ENCODE results near the gene PARP9.

The PARP9 gene

DNA sequence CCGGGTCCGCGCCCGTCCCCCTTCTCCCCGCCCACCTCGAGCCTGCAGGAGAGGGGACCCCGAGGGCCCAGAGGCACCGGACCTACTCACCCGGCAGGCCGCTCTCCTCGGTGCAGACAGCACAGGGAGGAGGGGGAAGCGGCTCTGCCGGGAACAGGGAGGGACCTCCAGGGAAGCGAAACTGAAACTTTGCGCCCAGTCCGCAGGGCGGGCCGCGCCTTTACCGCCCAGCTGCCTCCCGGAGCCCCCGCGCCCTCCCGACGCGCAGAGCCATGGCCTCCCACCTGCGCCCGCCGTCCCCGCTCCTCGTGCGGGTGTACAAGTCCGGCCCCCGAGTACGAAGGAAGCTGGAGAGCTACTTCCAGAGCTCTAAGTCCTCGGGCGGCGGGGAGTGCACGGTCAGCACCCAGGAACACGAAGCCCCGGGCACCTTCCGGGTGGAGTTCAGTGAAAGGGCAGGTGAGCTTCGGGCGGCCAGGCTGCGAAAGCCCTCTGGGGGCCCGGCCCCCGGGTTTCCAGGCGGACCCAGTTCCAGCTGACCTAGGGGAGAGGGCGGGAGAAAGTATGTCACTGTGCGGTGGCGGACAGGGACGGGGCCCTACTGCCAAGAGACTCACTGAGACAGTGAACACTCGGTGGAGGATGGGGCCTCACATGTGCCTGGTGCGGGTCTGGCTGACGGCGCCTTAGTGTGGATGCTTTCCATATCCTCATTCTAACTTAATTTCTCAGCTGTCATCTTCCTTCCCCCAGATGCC is at the start of gene PARP9, which contains the start of gene DTX3L:
TSS of gene PARP9 (minus strand) at position 146 of the 758 bp plus-strand sequence. CDS start 4,680 bp downstream, outside the sequence.
TSS of gene DTX3L (plus strand) at position 184 of the 758 bp plus-strand sequence. CDS start at position 273, 89 bp downstream.
- DNase-seq: peak; percentile 80 to 81

GRCh38 chr3:122612696-122613095 is 48.6 kb upstream of the PARP9 start:
- no peak for DNase-seq

DNA sequence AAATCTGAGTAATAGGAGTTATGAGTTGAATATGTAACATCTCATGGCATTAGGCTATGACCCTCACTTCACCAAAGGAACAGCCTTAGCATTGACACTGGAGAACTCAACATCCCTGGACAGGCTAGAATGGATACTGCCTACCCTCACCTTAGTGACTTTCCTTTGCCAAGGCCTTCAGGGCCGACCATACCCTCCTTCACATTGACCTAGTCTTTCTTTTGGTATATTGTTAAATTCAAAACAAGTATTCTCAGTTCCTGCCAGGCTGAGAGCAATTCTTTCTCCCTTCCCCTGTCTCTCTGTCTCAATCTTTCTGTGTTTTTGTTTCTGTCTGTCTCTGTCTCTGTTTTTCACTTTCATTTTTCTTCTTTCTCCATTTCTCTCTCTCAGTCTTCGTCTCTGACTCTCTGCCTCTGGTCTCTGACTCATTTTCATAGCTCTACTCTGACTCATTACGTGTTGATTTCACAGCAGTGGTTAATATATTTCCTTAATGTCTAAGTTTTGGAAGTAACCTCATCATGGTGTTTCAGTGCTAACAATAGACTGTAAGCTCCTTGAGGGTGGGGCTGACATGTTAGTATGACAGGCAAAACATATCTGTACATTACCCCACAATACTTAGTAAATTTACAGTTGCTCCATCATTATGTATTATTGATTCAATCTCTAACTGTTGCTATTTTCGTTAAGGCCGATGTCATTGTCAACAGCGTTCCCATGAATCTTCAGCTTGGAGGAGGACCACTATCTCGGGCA is 45.9 kb upstream of the PARP9 start:
- DNase-seq: peak in 1 of 2 donors; percentile 35

- DNase-seq: no peak
These were observed 44.8 kb upstream of the PARP9 start for GRCh38 chr3:122608916-122609315.

DNA sequence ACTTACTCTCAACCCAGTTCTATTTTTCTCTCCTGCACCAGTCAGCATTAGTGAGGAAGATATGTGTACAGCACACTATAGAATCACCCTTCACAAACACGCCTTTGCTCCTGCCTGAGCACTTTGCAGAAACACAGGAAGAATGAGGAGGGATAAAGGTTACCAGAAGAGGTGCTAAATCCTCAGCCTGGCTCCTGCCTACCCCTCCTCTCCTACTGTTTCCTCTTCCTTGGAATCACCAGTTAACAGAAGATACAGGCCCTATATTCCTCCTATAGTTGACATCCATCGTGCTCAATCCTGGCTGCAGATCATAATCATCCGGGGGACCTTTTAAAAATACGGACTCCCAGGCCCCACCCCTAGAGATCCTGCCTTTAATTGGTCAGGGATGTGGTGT is 42.2 kb upstream of the PARP9 start:
- no peak for DNase-seq

- no peak for DNase-seq
These were observed 39.0 kb upstream of the PARP9 start for GRCh38 chr3:122603056-122603455.

- no peak for DNase-seq
These were observed 38.1 kb upstream of the PARP9 start for GRCh38 chr3:122602011-122602710.

DNA sequence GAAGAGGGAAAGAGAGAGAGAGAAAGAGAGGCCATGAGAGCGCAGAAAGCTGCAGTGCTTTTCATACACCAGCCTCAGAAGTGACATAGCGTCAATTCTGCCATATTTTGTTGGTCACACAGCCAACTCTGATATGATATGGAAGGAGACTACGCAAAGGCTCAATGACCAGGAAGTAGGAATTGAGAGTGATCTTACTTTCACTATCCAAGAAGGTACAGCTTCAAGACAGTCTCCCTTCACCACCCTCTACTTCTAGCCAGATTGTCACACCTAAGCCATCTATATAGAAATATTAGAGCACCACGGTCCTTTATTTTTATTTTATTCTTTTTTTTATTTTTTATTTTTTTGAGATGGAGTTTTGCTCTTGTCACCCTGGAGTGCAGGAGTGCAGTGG is 34.5 kb upstream of the PARP9 start:
- no peak for DNase-seq

DNA sequence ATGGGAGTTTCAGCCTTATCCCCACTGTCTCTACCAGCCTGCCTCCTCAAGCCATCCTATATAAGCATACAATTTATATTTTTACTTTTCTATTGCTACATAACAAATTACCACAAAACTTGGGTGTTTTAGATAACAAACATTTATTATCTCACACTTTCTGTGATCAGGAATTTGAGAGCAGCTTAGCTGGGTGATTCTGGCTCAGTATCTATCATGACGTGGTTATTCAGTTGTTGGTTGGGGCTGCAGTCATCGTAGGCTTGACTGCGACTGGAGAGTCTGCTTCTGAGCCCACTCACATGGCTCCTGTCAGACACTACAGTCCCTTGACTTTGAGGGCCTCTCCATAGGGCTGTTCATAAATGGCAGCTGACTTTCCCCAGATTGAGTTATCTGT is 34.1 kb upstream of the PARP9 start:
- no peak for DNase-seq

GRCh38 chr3:122594025-122594424 is 29.9 kb upstream of the PARP9 start:
- DNase-seq: no peak

DNA sequence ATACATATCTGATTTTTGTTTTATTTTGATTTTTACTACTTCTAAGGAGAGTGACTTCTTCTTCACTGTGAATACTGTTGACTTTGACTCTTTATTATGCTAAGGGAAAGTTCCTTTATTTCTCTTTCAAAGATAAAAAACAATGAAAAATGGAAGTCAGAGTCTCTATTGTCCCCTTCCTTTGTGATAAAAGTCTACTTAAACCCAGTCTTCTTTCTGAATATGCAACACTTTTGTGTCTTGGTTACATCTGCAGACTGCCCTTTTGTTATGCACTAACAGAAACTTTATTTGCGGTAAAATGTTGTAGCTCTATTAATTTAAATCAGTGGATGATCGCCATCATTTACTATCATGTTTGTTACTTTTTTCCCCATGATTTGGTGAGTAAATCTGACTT is 26.5 kb upstream of the PARP9 start:
- DNase-seq: no peak

DNA sequence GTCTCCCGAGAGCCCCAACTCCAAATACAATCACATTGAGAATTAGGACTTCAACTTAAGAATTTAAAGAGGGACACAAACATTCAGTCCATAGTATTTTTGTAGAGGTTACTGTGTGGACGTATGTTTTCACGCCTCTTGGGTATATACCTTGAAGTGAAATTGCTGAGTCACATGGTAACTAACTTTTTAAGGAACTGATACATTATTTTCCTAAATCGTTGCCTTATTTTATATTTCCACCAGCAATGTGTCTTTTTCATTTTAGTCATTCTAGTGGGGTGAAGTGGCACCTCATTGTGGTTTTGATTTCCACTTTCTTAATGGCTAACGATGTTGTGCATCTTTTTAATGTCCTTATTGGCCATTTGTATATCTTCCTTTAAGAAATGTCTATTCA is 25.2 kb upstream of the PARP9 start:
- no peak for DNase-seq

- no peak for DNase-seq
These were observed 23.5 kb upstream of the PARP9 start for GRCh38 chr3:122587572-122587971.

- DNase-seq: no peak
These were observed 22.8 kb upstream of the PARP9 start for GRCh38 chr3:122586773-122587485.

GRCh38 chr3:122586098-122586497 is 22.0 kb upstream of the PARP9 start:
- DNase-seq: no peak

GRCh38 chr3:122582390-122582789 is 18.3 kb upstream of the PARP9 start:
- DNase-seq: no peak

DNA sequence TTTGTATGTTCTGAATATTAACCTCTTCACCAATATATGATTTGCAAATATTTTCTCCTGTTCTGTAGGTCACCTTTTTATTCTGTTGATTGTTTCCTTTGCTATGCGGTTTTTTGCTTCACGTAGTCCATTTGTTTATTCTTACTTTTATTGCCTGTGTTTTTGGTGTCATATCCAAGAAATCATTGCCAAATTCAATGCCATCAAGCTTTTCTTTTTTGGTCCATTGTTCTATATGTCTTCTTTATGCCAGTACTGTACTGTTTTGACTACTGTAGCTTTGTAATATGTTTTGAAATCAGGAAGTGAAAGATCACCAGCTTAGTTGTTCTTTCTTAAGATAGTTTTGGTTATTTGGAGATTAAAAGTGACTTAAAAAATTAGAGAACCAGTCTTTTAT is 17.5 kb upstream of the PARP9 start:
- DNase-seq: no peak

- no peak for DNase-seq
These were observed 16.4 kb upstream of the PARP9 start for GRCh38 chr3:122580470-122580869.

- no peak for DNase-seq
These were observed 14.1 kb upstream of the PARP9 start for GRCh38 chr3:122578069-122578740.

DNA sequence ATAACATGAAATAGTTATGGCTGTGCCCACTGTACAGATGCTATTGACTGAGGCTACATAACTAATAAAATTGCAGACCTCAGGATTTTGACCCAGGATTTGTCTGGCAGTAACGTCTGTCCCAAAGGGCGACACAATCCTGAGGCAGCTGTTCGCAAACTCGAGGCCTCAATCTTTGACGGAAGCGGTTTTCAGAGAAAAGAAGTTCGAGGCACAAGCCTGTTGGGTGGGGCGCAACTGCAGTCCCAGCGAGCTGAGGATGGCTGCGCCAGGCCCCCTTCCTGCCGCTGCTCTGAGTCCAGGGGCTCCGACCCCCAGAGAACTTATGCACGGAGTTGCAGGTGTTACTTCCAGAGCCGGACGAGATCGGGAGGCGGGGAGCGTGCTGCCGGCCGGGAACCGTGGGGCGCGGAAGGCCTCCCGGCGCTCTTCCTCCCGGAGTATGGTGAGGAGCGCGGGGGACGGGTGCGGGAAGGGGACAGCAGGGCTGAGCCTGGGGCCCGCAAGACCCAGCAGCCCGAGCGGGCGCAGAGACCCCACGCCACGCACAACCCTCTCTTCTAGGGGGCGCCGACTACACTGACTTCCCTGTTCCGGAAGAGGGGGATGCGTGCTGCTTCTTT is 13.4 kb upstream of the PARP9 start, which contains the start of gene PARP15:
TSS of gene PARP15 (plus strand) at position 242 of the 623 bp plus-strand sequence. CDS start at position 260, 18 bp downstream.
- DNase-seq: peak; percentile 56

DNA sequence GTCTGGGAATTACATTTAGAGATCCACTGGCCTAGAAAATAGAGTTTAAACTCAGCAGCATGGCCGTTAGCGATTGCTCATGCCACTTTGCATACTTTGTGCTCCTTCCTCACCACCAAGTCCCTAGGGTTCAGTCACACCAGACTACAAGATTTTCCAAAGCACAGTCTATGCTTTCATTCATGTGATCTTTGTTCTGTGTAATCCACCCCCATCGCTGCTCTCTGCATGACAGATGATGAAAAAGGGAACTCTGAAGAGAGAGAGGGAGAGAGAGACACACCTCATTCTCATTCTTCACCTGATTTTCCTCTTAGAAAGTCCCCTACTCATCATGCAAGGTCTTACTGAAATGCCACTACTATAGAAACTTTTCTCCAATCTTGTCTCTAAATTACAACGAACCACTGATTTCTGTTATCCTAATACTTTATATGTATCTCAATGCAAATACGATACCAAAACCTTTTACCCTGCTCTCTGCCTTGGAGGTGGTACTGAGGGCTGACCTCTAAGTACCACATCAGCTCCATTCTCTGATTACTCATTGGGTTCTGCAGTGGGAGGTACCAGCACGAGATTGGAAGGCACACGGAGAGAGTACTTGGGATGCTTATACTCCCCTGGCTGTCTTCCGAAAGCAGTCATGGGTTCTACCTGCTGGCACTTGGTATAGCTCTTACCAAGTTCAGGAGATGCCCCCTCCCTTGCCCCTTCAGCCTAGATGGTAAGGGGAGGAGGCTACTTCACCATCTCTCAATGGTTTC is 12.3 kb upstream of the PARP9 start:
- DNase-seq: peak in 1 of 2 donors; percentile 72
